SHP77 treated with DMSO at 0.1 percent for 48 hours (cell line): ENCODE results near the gene FAM9B.
"Not testable (repeated sequence)": the region's sequence is repeated elsewhere in the genome, so short reads cannot be mapped to it uniquely, and the experiment has no call there.

Experiments used
- DNase-seq: peaks from one replicate; lab custom pipeline; 2025; lab: John Stamatoyannopoulos, UW

Gene FAM9B

DNA sequence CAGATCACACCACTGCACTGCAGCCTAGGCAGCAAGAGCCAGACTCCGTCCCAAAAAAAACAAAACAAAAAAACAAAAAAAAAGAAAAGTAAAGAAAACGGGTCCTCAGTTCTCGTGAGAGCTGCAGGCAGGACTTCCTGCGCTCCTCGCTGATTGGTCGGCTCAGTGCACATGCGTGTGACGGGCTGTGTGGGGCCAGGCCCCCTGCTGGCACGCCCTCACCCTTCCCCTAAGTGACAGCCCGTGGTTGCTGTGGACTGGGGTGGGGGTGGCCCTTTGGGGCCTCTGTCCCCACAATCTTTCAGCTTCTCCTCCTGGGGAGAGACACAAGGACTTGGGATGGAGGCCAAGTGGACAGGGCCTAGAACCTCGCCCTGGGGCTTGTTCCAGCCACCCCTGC lies at the start of gene FAM9B:
Gene FAM9B, minus strand, starts transcription at position 139 of the 400 bp plus-strand sequence. CDS start 1,141 bp downstream, outside the sequence.
- no peak for DNase-seq

DNA sequence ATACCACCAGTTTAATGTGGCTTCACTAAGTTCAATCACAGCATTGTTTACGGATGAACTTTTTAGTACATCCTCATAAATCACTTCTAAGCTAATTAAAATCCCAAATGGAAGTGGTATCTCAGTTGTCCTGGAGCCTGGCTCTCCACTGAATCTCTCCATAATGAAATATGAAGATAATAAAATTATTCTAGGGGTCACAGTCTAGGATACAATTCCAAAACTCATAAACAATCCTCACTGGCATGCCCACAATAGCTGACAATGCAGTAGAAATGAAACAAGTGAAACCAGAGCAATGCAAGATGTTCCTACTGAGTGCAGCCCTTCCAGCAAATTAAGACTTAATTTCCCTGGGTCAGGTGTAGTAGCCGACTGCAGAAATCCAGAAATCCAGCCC lies 47.3 kb upstream of the FAM9B start:
- DNase-seq = no peak

- no peak for DNase-seq
These were observed 40.4 kb upstream of the FAM9B start for GRCh38 chrX:9074326-9074725.

GRCh38 chrX:9072281-9072680 lies 38.4 kb upstream of the FAM9B start:
- no peak for DNase-seq

DNA sequence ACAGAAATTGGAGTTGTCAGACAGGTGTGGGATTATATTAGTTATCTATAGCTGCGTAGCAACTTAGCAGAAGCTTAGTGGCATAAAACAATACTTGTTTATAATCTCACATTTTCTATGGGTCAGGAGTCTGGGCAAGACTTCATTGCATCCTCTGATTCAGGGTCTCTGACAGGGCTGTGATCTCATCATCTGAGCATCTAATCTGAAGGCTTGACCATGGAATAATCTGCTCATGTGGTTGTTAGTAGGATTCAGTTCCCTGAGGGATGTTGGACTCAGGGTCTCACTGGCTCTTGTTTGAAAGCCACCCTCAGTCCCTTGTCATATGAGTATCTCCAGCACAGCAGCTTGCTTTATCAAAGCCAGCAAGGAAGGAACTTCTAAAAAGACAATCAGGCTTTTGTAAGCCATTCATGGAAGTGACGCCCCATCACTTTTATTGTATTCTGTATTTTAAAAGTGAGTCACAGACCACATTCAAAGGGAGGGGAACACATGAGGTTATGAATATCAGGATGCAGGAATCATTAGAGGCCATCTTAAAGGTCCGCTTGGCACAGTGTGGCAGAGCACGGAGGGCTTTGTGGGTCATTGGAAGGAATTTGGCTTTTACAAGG lies 37.2 kb upstream of the FAM9B start:
- DNase-seq = no peak

GRCh38 chrX:9069573-9069972 lies 35.6 kb upstream of the FAM9B start:
- DNase-seq = no peak

- no peak for DNase-seq
These were observed 30.8 kb upstream of the FAM9B start for GRCh38 chrX:9064694-9065093.

GRCh38 chrX:9062641-9063040 lies 28.7 kb upstream of the FAM9B start:
- DNase-seq = no peak

DNA sequence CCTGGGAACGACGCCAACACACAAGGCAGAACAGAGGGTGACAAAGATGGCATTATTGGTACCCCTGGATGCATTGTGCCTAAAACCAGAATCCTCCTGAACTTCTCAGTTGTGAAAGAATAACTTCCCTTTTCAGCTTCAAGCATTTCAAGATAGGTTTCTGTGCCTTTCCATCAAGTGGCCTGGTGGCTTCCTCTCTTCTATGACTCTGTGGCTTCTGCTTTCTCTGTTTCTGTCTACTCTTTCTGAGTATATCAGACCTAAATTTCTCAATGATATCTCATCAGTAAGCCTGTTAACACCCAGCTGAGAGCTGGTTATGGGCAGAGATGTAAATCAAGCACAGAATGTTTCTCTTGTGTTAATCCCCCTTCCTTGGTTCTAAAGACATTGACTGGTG lies 21.4 kb upstream of the FAM9B start:
- DNase-seq = no peak

GRCh38 chrX:9052081-9052480 lies 18.2 kb upstream of the FAM9B start:
- no peak for DNase-seq

DNA sequence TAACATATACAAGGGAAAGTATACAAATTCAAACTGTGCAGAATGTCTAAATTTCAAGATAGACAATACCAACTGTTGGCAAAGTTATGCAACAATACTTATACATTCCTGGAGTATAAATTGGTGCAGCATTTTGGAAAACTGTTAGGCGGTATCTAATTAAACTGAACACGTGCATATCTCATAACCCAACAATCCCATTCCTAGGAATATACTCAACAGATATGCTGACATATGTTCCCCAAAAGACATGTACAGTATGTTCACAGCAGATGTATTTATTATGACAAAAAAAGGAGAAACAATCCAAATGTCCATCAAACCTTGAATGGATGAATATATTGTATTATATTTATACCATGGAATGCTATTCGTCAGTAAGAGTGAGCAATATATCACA lies 16.4 kb upstream of the FAM9B start:
- DNase-seq = no peak

- no peak for DNase-seq
These were observed 14.9 kb upstream of the FAM9B start for GRCh38 chrX:9048801-9049200.

GRCh38 chrX:9038244-9038643 lies 4.3 kb upstream of the FAM9B start:
- no peak for DNase-seq

GRCh38 chrX:9037296-9037695 lies 3.4 kb upstream of the FAM9B start:
- no peak for DNase-seq

- no peak for DNase-seq
These were observed 341 bp downstream of the FAM9B start for GRCh38 chrX:9033586-9033985.

- DNase-seq = no peak
These were observed 748 bp downstream of the FAM9B start for GRCh38 chrX:9033179-9033578.

- DNase-seq = no peak
These were observed 10.6 kb downstream of the FAM9B start for GRCh38 chrX:9023293-9023692.

GRCh38 chrX:9019151-9019550 lies 14.8 kb downstream of the FAM9B start:
- no peak for DNase-seq

DNA sequence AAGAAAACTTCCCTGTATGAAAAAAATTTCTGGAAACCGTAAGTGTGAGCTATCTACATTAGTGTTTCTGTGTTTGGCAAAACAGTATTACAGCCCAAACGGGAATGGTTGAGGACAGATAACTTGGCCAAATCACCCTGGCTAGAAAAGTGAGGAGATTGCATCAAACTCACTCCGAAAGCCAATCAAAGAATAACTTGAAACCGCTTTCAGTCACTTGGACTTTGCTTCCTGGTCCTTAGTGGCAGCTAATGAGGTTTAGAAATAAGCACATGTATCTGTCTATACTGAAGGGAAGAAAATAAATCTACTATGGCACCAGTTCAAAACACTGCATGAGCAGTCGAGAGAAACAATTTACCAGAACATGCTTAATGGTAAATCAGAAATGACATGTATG lies 15.6 kb downstream of the FAM9B start:
- DNase-seq = not testable (repeated sequence)

- DNase-seq = no peak
These were observed 30.9 kb downstream of the FAM9B start for GRCh38 chrX:9003041-9003440.

GRCh38 chrX:8988446-8988845 lies 45.5 kb downstream of the FAM9B start:
- no peak for DNase-seq

DNA sequence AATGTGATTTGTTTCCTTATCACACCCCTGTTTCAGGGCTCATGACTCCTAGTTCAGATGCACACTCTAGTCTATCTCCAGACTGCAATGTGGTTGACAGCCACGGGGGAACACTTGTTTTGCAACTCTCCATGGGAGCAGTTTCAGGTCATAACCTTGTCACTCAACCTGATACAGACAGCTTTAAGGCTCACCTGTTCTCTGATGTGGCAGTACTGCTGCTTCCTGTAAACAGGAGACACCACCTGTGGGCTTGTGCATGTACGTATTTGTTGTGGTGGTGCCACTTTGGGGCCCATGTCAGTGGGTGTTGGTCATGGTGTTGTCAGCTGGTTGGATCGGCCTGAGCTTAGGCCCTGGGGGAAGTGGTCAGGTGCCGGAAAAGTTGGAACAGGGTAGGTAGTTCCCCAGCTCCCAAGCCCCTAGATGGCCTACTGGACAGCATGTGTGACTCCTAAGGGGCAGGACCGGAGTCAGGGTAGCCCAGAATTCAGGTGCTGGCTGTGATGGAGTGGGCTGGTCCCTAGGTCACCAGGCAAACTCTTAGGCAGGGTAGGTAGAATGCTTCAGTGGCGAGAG lies 46.2 kb downstream of the FAM9B start:
- no peak for DNase-seq

DNA sequence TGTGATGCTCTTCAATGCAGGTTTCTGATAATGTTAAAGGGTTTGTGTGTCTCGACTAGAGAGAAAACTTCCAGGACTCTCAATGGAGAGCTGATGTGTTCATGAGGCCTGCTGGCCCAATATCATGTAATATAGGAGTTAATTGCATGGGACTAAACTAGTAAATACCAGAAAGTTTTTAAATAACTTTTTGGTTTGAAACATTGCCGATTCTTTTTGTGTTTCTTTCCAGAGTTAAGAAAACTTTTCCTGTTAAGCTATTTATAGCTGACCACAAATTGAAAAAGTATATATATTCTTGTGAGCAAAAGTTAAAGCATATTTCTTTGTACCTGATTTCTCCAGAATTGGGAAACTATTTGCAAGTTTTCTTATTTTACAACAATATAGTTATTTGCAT lies 49.7 kb downstream of the FAM9B start:
- DNase-seq = no peak

DNA sequence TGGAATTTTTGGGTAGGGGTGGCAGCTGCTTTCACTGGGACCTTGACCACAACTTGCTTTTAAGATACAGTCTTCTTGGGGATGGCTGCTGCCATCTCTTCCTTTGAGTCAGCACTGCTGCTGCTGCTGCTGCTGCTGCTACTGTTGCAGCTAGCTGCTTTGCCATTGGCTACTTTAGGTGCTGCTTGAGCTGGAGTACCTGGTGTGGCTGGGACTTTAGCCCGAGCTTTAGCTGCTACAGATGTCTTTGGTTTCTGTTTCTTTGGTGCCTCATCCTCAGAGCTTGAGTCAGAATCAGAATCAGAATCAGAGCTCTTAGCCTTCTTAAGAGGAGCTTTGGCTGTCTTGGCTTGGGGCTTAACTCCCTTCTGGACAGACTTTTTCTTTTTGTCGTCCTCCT lies 52.2 kb downstream of the FAM9B start:
- no peak for DNase-seq
